NCI-H2171 treated with DMSO at 0.1 percent for 48 hours (cell line): ENCODE measurements around the gene SKIC3.

Source experiments
- DNase-seq: peaks from one replicate; lab custom pipeline; 2025; lab: John Stamatoyannopoulos, UW

The SKIC3 gene

GRCh38 chr5:95530416-95530815 lies 24.4 kb downstream of the SKIC3 start:
- no peak for DNase-seq

GRCh38 chr5:95528565-95528964 lies 26.2 kb downstream of the SKIC3 start:
- no peak for DNase-seq

DNA sequence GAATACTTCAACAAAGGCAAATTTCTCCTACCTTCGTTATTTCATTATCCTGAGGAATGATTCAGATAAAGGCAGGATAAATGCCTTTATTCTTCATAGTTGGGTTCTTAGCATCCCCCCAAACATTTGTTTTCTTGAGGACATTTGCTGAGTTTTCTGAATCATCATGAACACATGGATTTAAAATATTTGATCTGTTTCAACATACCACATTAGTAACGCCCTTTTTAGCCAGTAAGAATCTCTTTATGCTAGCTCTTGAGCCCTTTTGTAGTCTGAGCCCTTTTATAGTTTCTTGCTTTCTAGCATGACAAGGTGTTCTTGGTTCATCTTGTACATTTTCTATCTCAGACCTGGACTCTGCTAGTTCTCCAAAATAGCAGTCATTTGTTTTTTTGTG lies 27.9 kb downstream of the SKIC3 start:
- DNase-seq, result no peak

DNA sequence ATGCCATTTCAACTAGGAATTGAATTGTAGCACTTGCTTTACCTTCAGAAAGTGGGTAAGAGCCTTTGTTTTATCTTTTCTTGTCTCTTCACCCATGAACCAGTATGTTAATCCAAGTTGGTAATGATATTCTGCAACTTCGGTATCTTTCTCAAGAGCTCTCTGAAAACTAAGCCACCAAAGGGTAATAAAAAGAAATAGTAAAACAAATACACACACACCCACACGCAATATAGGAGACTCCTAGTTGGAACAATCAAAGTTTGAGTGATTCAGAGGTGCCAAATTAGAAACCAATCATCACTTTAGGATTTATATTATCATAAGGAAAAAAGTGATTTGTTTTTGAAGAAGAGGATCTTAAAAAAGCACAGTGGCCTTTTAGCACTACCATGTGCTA lies 30.4 kb downstream of the SKIC3 start:
- DNase-seq, result no peak

GRCh38 chr5:95520206-95520605 lies 34.6 kb downstream of the SKIC3 start:
- DNase-seq, result peak; percentile 19

- peak; percentile 24 for DNase-seq
These were observed 35.1 kb downstream of the SKIC3 start for GRCh38 chr5:95519681-95520080.

- peak; percentile 64 for DNase-seq
These were observed 35.6 kb downstream of the SKIC3 start for GRCh38 chr5:95519151-95519550.

- DNase-seq, result peak; percentile 19
These were observed 36.4 kb downstream of the SKIC3 start for GRCh38 chr5:95518417-95518816.

GRCh38 chr5:95511606-95512005 lies 43.2 kb downstream of the SKIC3 start:
- DNase-seq, result no peak

DNA sequence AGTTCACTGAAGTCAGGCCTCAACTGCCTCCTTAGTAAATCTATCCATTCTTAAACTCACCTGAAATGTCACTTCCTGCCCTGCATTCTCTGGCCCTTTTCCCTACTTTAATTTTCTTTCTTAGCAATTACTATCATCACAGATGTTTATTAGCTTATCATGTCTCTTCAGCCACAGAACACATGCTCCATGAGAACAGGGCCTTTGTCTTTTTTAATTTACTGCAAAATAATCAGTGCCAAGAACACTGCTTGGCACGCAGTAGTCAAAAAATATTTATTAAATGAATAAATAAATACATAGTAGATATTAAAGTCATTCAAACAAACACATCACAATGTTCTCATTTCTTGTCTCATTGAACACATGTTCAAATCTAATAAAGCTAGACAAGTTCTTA lies 46.2 kb downstream of the SKIC3 start:
- no peak for DNase-seq
